Measurements from ENCODE around the gene TRRAP.

The TRRAP gene

GRCh38 chr7:98978672-98979071 lies 100.3 kb downstream of the TRRAP start:
- H3K4me3 ChIP-seq (ENCODE audit: low read depth, low read length): no peak overlapping the region
- TF ChIP-seq CTCF (IDR thresholded peaks at IDR 0.05; ENCODE audit: borderline replicate concordance, insufficient read depth, low read depth, low read length): no peak

- no peak overlapping the region for H3K4me3 ChIP-seq (ENCODE audit: low read depth, low read length)
- TF ChIP-seq CTCF (IDR thresholded peaks at IDR 0.05; ENCODE audit: borderline replicate concordance, insufficient read depth, low read depth, low read length): no peak
These were observed 103.4 kb downstream of the TRRAP start for GRCh38 chr7:98981701-98982100.

GRCh38 chr7:98982686-98983085 lies 104.4 kb downstream of the TRRAP start:
- no peak overlapping the region for H3K4me3 ChIP-seq (ENCODE audit: low read depth, low read length)
- TF ChIP-seq CTCF (IDR thresholded peaks at IDR 0.05; ENCODE audit: borderline replicate concordance, insufficient read depth, low read depth, low read length): no peak

- TF ChIP-seq CTCF (IDR thresholded peaks at IDR 0.05; ENCODE audit: borderline replicate concordance, insufficient read depth, low read depth, low read length): no peak
- no peak overlapping the region for H3K4me3 ChIP-seq (ENCODE audit: low read depth, low read length)
These were observed 105.8 kb downstream of the TRRAP start for GRCh38 chr7:98984126-98984525.

- no peak overlapping the region for H3K4me3 ChIP-seq (ENCODE audit: low read depth, low read length)
- TF ChIP-seq CTCF (IDR thresholded peaks at IDR 0.05; ENCODE audit: borderline replicate concordance, insufficient read depth, low read depth, low read length): no peak
These were observed 107.1 kb downstream of the TRRAP start for GRCh38 chr7:98985406-98985805.

- TF ChIP-seq CTCF (IDR thresholded peaks at IDR 0.05; ENCODE audit: borderline replicate concordance, insufficient read depth, low read depth, low read length): no peak
- H3K4me3 ChIP-seq (ENCODE audit: low read depth, low read length): no peak overlapping the region
These were observed 107.6 kb downstream of the TRRAP start for GRCh38 chr7:98985945-98986344.

- no peak overlapping the region for H3K4me3 ChIP-seq (ENCODE audit: low read depth, low read length)
- TF ChIP-seq CTCF (IDR thresholded peaks at IDR 0.05; ENCODE audit: borderline replicate concordance, insufficient read depth, low read depth, low read length): no peak
These were observed 110.3 kb downstream of the TRRAP start for GRCh38 chr7:98988641-98989040.

Measured in GM12875 (cell line).